H1 (cell line): Measurements from ENCODE around the gene DPP10. TPM values are rescaled to one million over a fixed set of nuclear protein-coding genes. Genes with fewer than 3 reads are reported as not detected.

Experiments
- CTCF ChIA-PET: fragments of 300-600 bp; sonication (Branson Sonifier 250); formaldehyde crosslinking; loops from one replicate; lab custom pipeline; 2021; ENCODE audit not compliant: partially characterized antibody; lab: Charles Lee
- POLR2A ChIA-PET: fragments of 300-600 bp; sonication (Branson Sonifier 250); formaldehyde crosslinking; loops from one replicate; lab custom pipeline; 2021; ENCODE audit warnings: inconsistent platforms; ENCODE audit not compliant: partially characterized antibody; lab: Charles Lee
- DNase-seq, 2 experiments: peaks; one replicate each; pipeline versions ENCODE4 v3.0.0 to v3.0.0-alpha.2; 2010 to 2022; ENCODE audit warnings: low spot score in 2 of 2, low read depth in 1 of 2, mixed read lengths in 1 of 2
- FAIRE-seq: peaks from 2 replicates; lab custom pipeline; 2011; peaks lifted over from hg19 to GRCh38; lab: Jason Lieb, UNC
- H2AFZ ChIP-seq: 2 replicates; pipeline ENCODE4 v1.8.1; 2012; ENCODE audit warnings: low read length, inconsistent platforms
- H2AK5ac ChIP-seq: 2 replicates; pipeline ENCODE4 v1.6.1; 2013; ENCODE audit warnings: low read depth, low read length
- H2BK120ac ChIP-seq: replicated peaks from 2 replicates; pipeline ENCODE3; 2013; ENCODE audit warnings: low read depth, low read length, inconsistent platforms
- H2BK12ac ChIP-seq: 2 replicates; pipeline ENCODE4 v1.6.1; 2013; ENCODE audit warnings: low read depth, low read length
- H2BK15ac ChIP-seq: 2 replicates; pipeline ENCODE4 v1.6.1; 2013; ENCODE audit warnings: low read length
- H2BK20ac ChIP-seq: 2 replicates; pipeline ENCODE4 v1.6.1; 2013; ENCODE audit warnings: low read length
- H2BK5ac ChIP-seq: 2 replicates; pipeline ENCODE4 v1.6.1; 2013; ENCODE audit warnings: low read depth, low read length
- H3K14ac ChIP-seq: 2 replicates; pipeline ENCODE4 v1.6.1; 2013; ENCODE audit warnings: inconsistent platforms; ENCODE audit not compliant: insufficient read length
- H3K18ac ChIP-seq: 2 replicates; pipeline ENCODE4 v1.6.1; 2013; ENCODE audit warnings: low read length; ENCODE audit errors: extremely low read depth
- H3K23ac ChIP-seq: 2 replicates; pipeline ENCODE4 v1.6.1; 2013; ENCODE audit warnings: inconsistent platforms; ENCODE audit not compliant: insufficient read length
- H3K23me2 ChIP-seq: 2 replicates; pipeline ENCODE4 v1.6.1; 2013; ENCODE audit warnings: low read depth, low read length
- H3K27ac ChIP-seq: 2 replicates; pipeline ENCODE4 v1.6.1; 2011; ENCODE audit warnings: low read depth, low read length, inconsistent platforms
- H3K27me3 ChIP-seq, 4 experiments: replicated peaks in 1 of 4; 1 replicate in 1 of 4; 2 replicates in 3 of 4; pipeline versions ENCODE4 v1.6.1 to v1.8.1; 2011 to 2013; ENCODE audit warnings: low read length in 3 of 4, mild to moderate bottlenecking in 3 of 4, inconsistent platforms in 2 of 4, mixed read lengths in 2 of 4, moderate library complexity in 1 of 4; ENCODE audit not compliant: control insufficient read depth in 3 of 4, insufficient read depth in 3 of 4; ENCODE audit errors: extremely low read depth in 1 of 4
- H3K36me3 ChIP-seq, 4 experiments: 2 replicates each; pipeline versions ENCODE4 v1.6.1 to v1.8.1; 2011 to 2013; ENCODE audit warnings: mild to moderate bottlenecking in 4 of 4, low read length in 3 of 4, moderate library complexity in 2 of 4, control low read depth in 1 of 4, inconsistent platforms in 1 of 4; ENCODE audit not compliant: insufficient read depth in 4 of 4, control insufficient read depth in 2 of 4
- H3K4ac ChIP-seq: replicated peaks from 2 replicates; pipeline ENCODE3; 2013; ENCODE audit warnings: low read length, low read depth, mixed read lengths, inconsistent platforms; ENCODE audit not compliant: insufficient read length
- H3K4me1 ChIP-seq, 4 experiments: replicated peaks in 1 of 4; 1 replicate in 1 of 4; 2 replicates in 3 of 4; pipeline versions ENCODE4 v1.6.1 to v1.8.1; 2011 to 2013; ENCODE audit warnings: low read length in 3 of 4, inconsistent platforms in 2 of 4, mixed read lengths in 1 of 4; ENCODE audit not compliant: insufficient read depth in 4 of 4, control insufficient read depth in 3 of 4
- H3K4me2 ChIP-seq, 2 experiments: 2 replicates each; pipeline versions ENCODE4 v1.6.1 to v1.8.1; 2011 to 2013; ENCODE audit warnings: low read depth in 2 of 2, low read length in 2 of 2, control low read depth in 1 of 2, inconsistent platforms in 1 of 2, mild to moderate bottlenecking in 1 of 2; ENCODE audit not compliant: insufficient read depth in 1 of 2
- H3K4me3 ChIP-seq, 4 experiments: fragments of 200-600, 300-600 bp in 1 of 4; sonication (generic), shearing (Covaris generic), sonication (Bioruptor Twin) in 1 of 4; 2 replicates each; pipeline versions ENCODE4 v1.5.1 to v1.8.1; 2011 to 2016; ENCODE audit warnings: low read length in 4 of 4, low read depth in 3 of 4, control low read depth in 2 of 4, inconsistent platforms in 2 of 4, mild to moderate bottlenecking in 2 of 4, mixed read lengths in 1 of 4, moderate library complexity in 1 of 4; ENCODE audit not compliant: insufficient read depth in 2 of 4; ENCODE audit errors: extremely low read depth in 1 of 4
- H3K56ac ChIP-seq: replicated peaks from 2 replicates; pipeline ENCODE3; 2013; ENCODE audit warnings: low read depth, mild to moderate bottlenecking, mixed read lengths, low read length, inconsistent platforms; ENCODE audit not compliant: insufficient read length
- H3K79me1 ChIP-seq: 2 replicates; pipeline ENCODE4 v1.6.1; 2013; ENCODE audit warnings: low read depth, low read length, control low read depth
- H3K79me2 ChIP-seq, 2 experiments: 2 replicates each; pipeline versions ENCODE4 v1.6.1 to v1.8.1; 2012 to 2013; ENCODE audit warnings: low read length in 2 of 2, mild to moderate bottlenecking in 2 of 2, inconsistent platforms in 1 of 2; ENCODE audit not compliant: insufficient read depth in 2 of 2, control insufficient read depth in 1 of 2
- H3K9ac ChIP-seq, 4 experiments: replicated peaks in 1 of 4; 1 replicate in 1 of 4; 2 replicates in 3 of 4; pipeline versions ENCODE4 v1.6.1 to v1.8.1; 2011 to 2013; ENCODE audit warnings: low read depth in 3 of 4, low read length in 3 of 4, control low read depth in 2 of 4, mild to moderate bottlenecking in 2 of 4, moderate library complexity in 2 of 4, inconsistent platforms in 1 of 4; ENCODE audit errors: extremely low read depth in 1 of 4
- H3K9me3 ChIP-seq, 2 experiments: 2 replicates each; pipeline versions ENCODE4 v1.6.1 to v1.8.1; 2012 to 2013; ENCODE audit warnings: mild to moderate bottlenecking in 2 of 2, moderate library complexity in 2 of 2, control low read depth in 1 of 2, inconsistent platforms in 1 of 2, low read depth in 1 of 2, low read length in 1 of 2, mixed read lengths in 1 of 2; ENCODE audit not compliant: insufficient read depth in 2 of 2
- H4K20me1 ChIP-seq, 2 experiments: replicated peaks in 1 of 2; 2 replicates each; pipeline versions ENCODE3 to v1.8.1; 2011 to 2013; ENCODE audit warnings: inconsistent platforms in 2 of 2, low read length in 2 of 2, mild to moderate bottlenecking in 1 of 2; ENCODE audit not compliant: insufficient read depth in 2 of 2, control insufficient read depth in 1 of 2
- H4K5ac ChIP-seq: 2 replicates; pipeline ENCODE4 v1.6.1; 2013; ENCODE audit warnings: low read length, low read depth, mixed read lengths, inconsistent platforms; ENCODE audit not compliant: insufficient read length
- H4K8ac ChIP-seq: 2 replicates; pipeline ENCODE4 v1.8.0; 2013; ENCODE audit warnings: mild to moderate bottlenecking, moderate library complexity, low read length, inconsistent platforms; ENCODE audit not compliant: insufficient read depth; ENCODE audit errors: extremely low read depth
- H4K91ac ChIP-seq: replicated peaks from 2 replicates; pipeline ENCODE3; 2013; ENCODE audit warnings: low read length, mixed read lengths, inconsistent platforms; ENCODE audit not compliant: insufficient read length
- CBX5 ChIP-seq: fragments of 300-800, 300-1000 bp; sonication (generic); IDR thresholded peaks from 2 replicates; pipeline ENCODE4 v1.7.1; 2016; ENCODE audit warnings: antibody characterized with exemption, low read length, low read depth
- CBX8 ChIP-seq: fragments of 300-800, 300-1000 bp; sonication (generic); IDR thresholded peaks from 2 replicates; pipeline ENCODE4 v1.7.1; 2016; ENCODE audit warnings: low read depth, low read length, borderline replicate concordance
- CHD1 ChIP-seq: IDR thresholded peaks from 2 replicates; pipeline ENCODE4 v1.6.1; 2012; ENCODE audit warnings: low read depth, low read length, improper control_type of control experiment
- CREB1 ChIP-seq: IDR thresholded peaks from 2 replicates; pipeline ENCODE4 v1.6.1; 2012; ENCODE audit warnings: inconsistent platforms
- EGR1 ChIP-seq: IDR thresholded peaks from 2 replicates; pipeline ENCODE4 v1.6.1; 2011; ENCODE audit warnings: low read depth, low read length, borderline replicate concordance
- EZH2 ChIP-seq: fragments of 200-600 bp; sonication (generic); IDR thresholded peaks from 2 replicates; pipeline ENCODE4 v1.7.1; 2012; ENCODE audit warnings: low read depth, mild to moderate bottlenecking, moderate library complexity, low read length, inconsistent platforms; ENCODE audit not compliant: severe bottlenecking
- JUN ChIP-seq: IDR thresholded peaks from 2 replicates; pipeline ENCODE4 v1.6.1; 2011; ENCODE audit warnings: low read depth, mild to moderate bottlenecking, improper control_type of control experiment, low read length
- KDM4A ChIP-seq: IDR thresholded peaks from one replicate; pipeline ENCODE4 v1.7.1; 2012; ENCODE audit warnings: low read depth, mild to moderate bottlenecking, moderate library complexity, low read length, inconsistent platforms; ENCODE audit not compliant: severe bottlenecking
- NRF1 ChIP-seq: IDR thresholded peaks from 2 replicates; pipeline ENCODE4 v1.6.1; 2011; ENCODE audit warnings: mild to moderate bottlenecking, low read depth, low read length, improper control_type of control experiment
- RXRA ChIP-seq: IDR thresholded peaks from 2 replicates; pipeline ENCODE4 v1.6.1; 2011; ENCODE audit warnings: low read depth, mild to moderate bottlenecking, low read length, moderate library complexity; ENCODE audit not compliant: insufficient read depth
- SIN3A ChIP-seq, 2 experiments: IDR thresholded peaks in 1 of 2; conservative IDR thresholded peaks in 1 of 2; 2 replicates each; pipeline ENCODE4 v1.6.1; 2011 to 2012; ENCODE audit warnings: low read length in 2 of 2, improper control_type of control experiment in 1 of 2, low read depth in 1 of 2, mild to moderate bottlenecking in 1 of 2
- SP2 ChIP-seq: IDR thresholded peaks from 2 replicates; pipeline ENCODE4 v1.6.1; 2012; ENCODE audit warnings: mild to moderate bottlenecking, low read length, inconsistent platforms
- TAF7 ChIP-seq: optimal IDR thresholded peaks from 2 replicates; pipeline ENCODE3; 2011; ENCODE audit warnings: low read depth, mild to moderate bottlenecking, inconsistent platforms, low read length, moderate library complexity, borderline replicate concordance
- TEAD4 ChIP-seq: IDR thresholded peaks from 2 replicates; pipeline ENCODE4 v1.6.1; 2012; ENCODE audit warnings: low read depth, low read length, inconsistent platforms, mixed read lengths
- WGBS, 2 experiments: shearing (Covaris generic) in 1 of 2; methylation state at CpG; one replicate each; pipeline versions ENCODE4 v1.1.6 to v1.1.7; 2013 to 2015; ENCODE audit warnings: low lambda C conversion rate in 2 of 2, mixed read lengths in 2 of 2, inconsistent platforms in 1 of 2, low coverage in 1 of 2, missing lambda C conversion rate in 1 of 2; ENCODE audit not compliant: insufficient replicate concordance in 2 of 2, insufficient coverage in 1 of 2, insufficient read length in 1 of 2; ENCODE audit errors: extremely low coverage in 1 of 2, missing lambda C conversion rate in 1 of 2; 5-methylcytosine and 5-hydroxymethylcytosine counted together
- polyA plus RNA-seq, 7 experiments: library from polyadenylated mRNA; depleted of rRNA in 3 of 7; stranded (reverse) in 5 of 7; unstranded in 2 of 7; fragments of >200 nt in 5 of 7; fragments of 200-250 nt in 2 of 7; gene quantifications; 1 replicate in 5 of 7; 2 replicates in 1 of 7; 4 replicates in 1 of 7; pipeline versions ENCODE4 v1.2.1 to v1.2.3, GENCODE V29; 2011 to 2013; ENCODE audit warnings: missing spikeins in 2 of 7, mixed read lengths in 2 of 7
- total RNA-seq: library from RNA; stranded (reverse); fragmentation: NEBNext Ultra II Directional; extraction: Animal tissue kit (Norgen Biotek cat#: 25700); gene quantifications from 2 replicates; pipeline ENCODE4 v1.2.1, GENCODE V29; 2021

The DPP10 gene
- total and polyA plus RNA-seq, 2 of the 8 experiments (the other 6 are each of a cell fraction or from before 2014, with no cell fraction given), result 3.3 to 7.2 TPM

- no peaks in the 10 kb centered on the region for H3K36me3 ChIP-seq
- ChIA-PET CTCF (no interaction called here), POLR2A (no interaction called here)
- H4K8ac ChIP-seq, result no peak overlapping the region
- no peak overlapping the region for H3K56ac ChIP-seq
- no peak overlapping the region for H2AK5ac ChIP-seq
- FAIRE-seq, result no peak
- H3K4me1 ChIP-seq, result no peaks in the 10 kb centered on the region
- H2BK15ac ChIP-seq, result no peak overlapping the region
- H3K4me3 ChIP-seq, result no peak overlapping the region
- no peak overlapping the region for H2BK20ac ChIP-seq
- no peak overlapping the region for H2BK120ac ChIP-seq
- no peaks in the 10 kb centered on the region for H4K20me1 ChIP-seq
- no peak overlapping the region for H3K4me2 ChIP-seq
- 92% methylated on average over 2 of the region's 2 CpGs; no CpG with 5 or more reads in 1 of the 2 experiments for WGBS, 2 experiments
- no peak overlapping the region for H2BK12ac ChIP-seq
- H3K18ac ChIP-seq, result no peak overlapping the region
- H2AFZ ChIP-seq, result no peak overlapping the region
- H4K91ac ChIP-seq, result no peak overlapping the region
- no peaks in the 10 kb centered on the region for H3K79me2 ChIP-seq
- H3K27me3 ChIP-seq, result no peaks in the 10 kb centered on the region
- no peak for TF ChIP-seq RXRA
- TF ChIP-seq NRF1, result no peak
- TF ChIP-seq TAF7, result no peak
- TF ChIP-seq EGR1, result no peak
- no peak for TF ChIP-seq CREB1
- no peak for TF ChIP-seq CHD1
- TF ChIP-seq EZH2, result no peak
- no peak for TF ChIP-seq CBX8
- TF ChIP-seq SIN3A (conservative IDR thresholded peaks at IDR 0.05 in 1 of 2, IDR thresholded peaks at IDR 0.05 in 1 of 2; ENCODE audit: low read depth in 1 of 2, low read length in 2 of 2), result no peak
- no peak for TF ChIP-seq JUN
- TF ChIP-seq CBX5, result no peak
- TF ChIP-seq TEAD4, result no peak
- no peak for TF ChIP-seq SP2
- no peak for TF ChIP-seq KDM4A
- H3K23ac ChIP-seq, result no peak overlapping the region
- H3K14ac ChIP-seq, result no peak overlapping the region
- no peak overlapping the region for H4K5ac ChIP-seq
- no peak overlapping the region for H3K27ac ChIP-seq
- H2BK5ac ChIP-seq, result no peak overlapping the region
- H3K23me2 ChIP-seq, result no peaks in the 10 kb centered on the region
- H3K9me3 ChIP-seq, result no peaks in the 10 kb centered on the region
- DNase-seq, result no peak
- H3K79me1 ChIP-seq, result no peaks in the 10 kb centered on the region
- H3K4ac ChIP-seq, result no peak overlapping the region
- H3K9ac ChIP-seq, result no peak overlapping the region
Measured at GRCh38 chr2:114424699-114425098, 17.7 kb upstream of the DPP10 start.
